Measurements from ENCODE around the gene UBE2E2.

UBE2E2 gene

DNA sequence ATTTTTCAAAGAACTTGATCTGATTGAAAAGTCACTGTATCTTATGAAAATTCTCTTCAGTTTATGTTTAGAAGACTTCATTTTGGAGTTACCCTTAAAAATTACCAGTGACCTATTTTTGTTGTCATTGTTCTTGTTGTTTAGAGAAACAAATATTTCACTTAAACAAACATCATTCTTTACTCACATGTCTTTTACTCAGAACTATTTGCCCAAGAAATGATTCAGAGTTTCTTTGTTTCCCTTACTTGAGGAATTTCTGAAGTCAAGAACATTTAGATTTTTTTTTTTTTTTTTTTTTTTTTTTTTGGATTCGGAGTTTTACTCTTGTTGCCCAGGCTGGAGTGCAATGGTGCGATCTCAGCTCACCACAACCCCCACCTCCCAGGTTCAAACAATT is 343.1 kb downstream of the UBE2E2 start:
- H3K36me3 ChIP-seq (replicated peaks) = no peaks in the 10 kb centered on the region
- in situ Hi-C loops (cut with MboI; ENCODE audit: low sequenced_read_pairs) = no loop called here
- H3K27me3 ChIP-seq (ENCODE audit: low read depth) = no peaks in the 10 kb centered on the region
- no peaks in the 10 kb centered on the region for H3K9me3 ChIP-seq
- peaks cover 22% of the 10 kb centered on the region for H3K4me1 ChIP-seq
- H3K4me3 ChIP-seq = no peak overlapping the region
- DNase-seq (ENCODE audit: low spot score in 2 of 2) = no peak

- H3K4me1 ChIP-seq = peaks cover 20% of the 10 kb centered on the region
- H3K36me3 ChIP-seq (replicated peaks) = no peaks in the 10 kb centered on the region
- H3K4me3 ChIP-seq = no peak overlapping the region
- H3K27me3 ChIP-seq (ENCODE audit: low read depth) = no peaks in the 10 kb centered on the region
- no peaks in the 10 kb centered on the region for H3K9me3 ChIP-seq
- in situ Hi-C loops (cut with MboI; ENCODE audit: low sequenced_read_pairs) = no loop called here
- no peak for DNase-seq (ENCODE audit: low spot score in 2 of 2)
Measured at GRCh38 chr3:23547905-23548650, 345.0 kb downstream of the UBE2E2 start.

DNA sequence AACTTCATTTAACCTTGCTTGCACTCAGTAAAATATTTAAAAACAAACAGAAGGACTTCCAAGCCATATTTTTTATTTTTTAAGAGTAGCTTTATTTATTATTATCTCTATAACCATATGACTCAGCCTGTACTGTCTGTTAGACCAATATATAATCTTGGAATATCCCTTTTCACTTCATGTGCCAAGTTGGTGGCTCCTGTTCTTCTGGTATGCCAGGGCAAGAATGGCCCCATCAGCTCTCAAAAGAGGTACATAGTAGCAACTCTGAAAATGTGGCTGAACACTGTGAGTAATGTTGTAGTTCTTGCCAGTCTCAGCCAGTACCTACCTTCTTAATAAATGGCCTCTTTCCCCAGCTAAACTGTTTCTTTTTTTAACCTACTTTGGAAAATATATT is 345.6 kb downstream of the UBE2E2 start:
- H3K36me3 ChIP-seq (replicated peaks) = no peaks in the 10 kb centered on the region
- H3K4me1 ChIP-seq = peaks cover 14% of the 10 kb centered on the region
- H3K4me3 ChIP-seq = no peak overlapping the region
- in situ Hi-C loops (cut with MboI; ENCODE audit: low sequenced_read_pairs) = no loop called here
- H3K27me3 ChIP-seq (ENCODE audit: low read depth) = no peaks in the 10 kb centered on the region
- no peak for DNase-seq (ENCODE audit: low spot score in 2 of 2)
- no peaks in the 10 kb centered on the region for H3K9me3 ChIP-seq

DNA sequence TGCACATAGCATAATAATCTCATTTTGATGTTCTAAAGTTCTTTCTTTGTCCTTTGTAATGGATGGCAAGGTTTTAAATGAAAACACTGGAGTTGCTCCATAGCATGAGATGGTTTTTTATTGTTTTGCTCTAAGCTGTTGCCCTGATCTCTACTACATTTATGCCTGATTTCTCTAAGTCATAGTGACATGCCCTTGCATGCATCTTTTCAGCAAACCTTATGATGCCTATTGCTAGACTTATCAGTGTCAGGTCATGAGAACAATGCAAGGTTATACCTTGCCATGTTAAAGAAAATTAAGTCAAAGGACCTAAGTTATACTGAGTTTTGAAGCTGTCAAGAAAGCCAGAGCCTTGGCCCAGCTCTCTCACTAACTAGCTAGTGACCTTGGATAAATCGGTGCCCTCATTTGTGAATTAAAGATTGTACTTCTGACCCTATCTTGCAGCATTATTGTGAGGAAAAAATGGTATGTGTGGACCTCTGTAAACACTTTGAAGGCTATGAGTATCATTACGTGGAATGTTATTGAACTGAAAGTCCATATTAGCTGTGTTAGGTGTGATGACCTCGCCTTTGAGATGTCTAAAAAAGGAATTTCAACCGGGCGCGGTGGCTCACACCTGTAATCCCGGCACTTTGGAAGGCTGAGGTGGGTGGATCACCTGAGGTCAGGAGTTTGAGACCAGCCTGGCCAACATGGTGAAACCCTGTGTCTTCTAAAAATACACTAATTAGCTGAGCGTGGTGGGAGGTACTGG is 346.2 kb downstream of the UBE2E2 start:
- in situ Hi-C loops (cut with MboI; ENCODE audit: low sequenced_read_pairs) = no loop called here
- H3K4me1 ChIP-seq = peaks cover 10% of the 10 kb centered on the region
- H3K4me3 ChIP-seq = no peak overlapping the region
- no peaks in the 10 kb centered on the region for H3K27me3 ChIP-seq (ENCODE audit: low read depth)
- no peaks in the 10 kb centered on the region for H3K9me3 ChIP-seq
- H3K36me3 ChIP-seq (replicated peaks) = no peaks in the 10 kb centered on the region
- peak in 1 of 2 experiments; percentile 42 for DNase-seq (ENCODE audit: low spot score in 2 of 2)

GRCh38 chr3:23550402-23550801 is 347.3 kb downstream of the UBE2E2 start:
- Histone ChIP-seq H3K9me3 (no peaks in the 10 kb centered on the region), H3K27me3 (ENCODE audit: low read depth) (no peaks in the 10 kb centered on the region), H3K4me3 (no peak overlapping the region), H3K36me3 (replicated peaks) (no peaks in the 10 kb centered on the region), H3K4me1 (peaks cover 6% of the 10 kb centered on the region)
- in situ Hi-C loops (cut with MboI; ENCODE audit: low sequenced_read_pairs) = no loop called here
- DNase-seq (ENCODE audit: low spot score in 2 of 2) = no peak

DNA sequence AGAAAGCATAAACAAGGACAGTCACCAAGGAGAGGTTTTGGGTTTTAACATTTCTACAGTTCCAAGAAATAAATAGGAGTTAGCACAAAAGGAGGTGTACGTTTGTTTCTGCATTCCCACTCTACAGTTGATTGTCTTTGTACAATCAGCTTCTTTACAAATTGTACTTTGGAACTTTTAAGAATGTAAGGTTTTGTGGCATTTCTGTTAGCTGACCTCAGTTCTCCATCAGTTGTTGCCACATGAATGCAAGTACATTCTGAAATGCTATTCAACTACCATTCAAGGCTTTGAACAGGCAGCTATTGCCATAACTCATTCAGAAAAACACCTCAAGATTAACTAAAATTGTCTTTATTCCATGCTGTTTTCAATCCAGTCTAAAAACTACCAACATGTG is 349.4 kb downstream of the UBE2E2 start:
- Histone ChIP-seq H3K4me3 (no peak overlapping the region), H3K36me3 (replicated peaks) (no peaks in the 10 kb centered on the region), H3K4me1 (0 out of 2 replicates have a peak, but pooled peaks cover 3% of the 10 kb centered on the region), H3K27me3 (ENCODE audit: low read depth) (no peaks in the 10 kb centered on the region), H3K9me3 (no peaks in the 10 kb centered on the region)
- in situ Hi-C loops (cut with MboI; ENCODE audit: low sequenced_read_pairs) = no loop called here
- DNase-seq (ENCODE audit: low spot score in 2 of 2) = peak in 1 of 2 experiments; percentile 13

GRCh38 chr3:23553353-23553752 is 350.2 kb downstream of the UBE2E2 start:
- H3K4me1 ChIP-seq = 0 out of 2 replicates have a peak, but pooled peaks cover 3% of the 10 kb centered on the region
- no peaks in the 10 kb centered on the region for H3K36me3 ChIP-seq (replicated peaks)
- no peak for DNase-seq (ENCODE audit: low spot score in 2 of 2)
- H3K9me3 ChIP-seq = no peaks in the 10 kb centered on the region
- H3K4me3 ChIP-seq = no peak overlapping the region
- in situ Hi-C loops (cut with MboI; ENCODE audit: low sequenced_read_pairs) = no loop called here
- no peaks in the 10 kb centered on the region for H3K27me3 ChIP-seq (ENCODE audit: low read depth)

GRCh38 chr3:23565041-23565775 is 362.1 kb downstream of the UBE2E2 start:
- in situ Hi-C loops (cut with MboI; ENCODE audit: low sequenced_read_pairs) = no loop called here
- no peak overlapping the region for H3K4me3 ChIP-seq
- H3K9me3 ChIP-seq = no peaks in the 10 kb centered on the region
- no peaks in the 10 kb centered on the region for H3K4me1 ChIP-seq
- no peaks in the 10 kb centered on the region for H3K27me3 ChIP-seq (ENCODE audit: low read depth)
- H3K36me3 ChIP-seq (replicated peaks) = no peaks in the 10 kb centered on the region
- DNase-seq (ENCODE audit: low spot score in 2 of 2) = no peak

- Histone ChIP-seq H3K4me3 (no peak overlapping the region), H3K9me3 (no peaks in the 10 kb centered on the region), H3K4me1 (no peaks in the 10 kb centered on the region), H3K36me3 (replicated peaks) (no peaks in the 10 kb centered on the region), H3K27me3 (ENCODE audit: low read depth) (no peaks in the 10 kb centered on the region)
- DNase-seq (ENCODE audit: low spot score in 2 of 2) = no peak
- in situ Hi-C loops (cut with MboI; ENCODE audit: low sequenced_read_pairs) = no loop called here
Measured at GRCh38 chr3:23566499-23566898, 363.4 kb downstream of the UBE2E2 start.

DNA sequence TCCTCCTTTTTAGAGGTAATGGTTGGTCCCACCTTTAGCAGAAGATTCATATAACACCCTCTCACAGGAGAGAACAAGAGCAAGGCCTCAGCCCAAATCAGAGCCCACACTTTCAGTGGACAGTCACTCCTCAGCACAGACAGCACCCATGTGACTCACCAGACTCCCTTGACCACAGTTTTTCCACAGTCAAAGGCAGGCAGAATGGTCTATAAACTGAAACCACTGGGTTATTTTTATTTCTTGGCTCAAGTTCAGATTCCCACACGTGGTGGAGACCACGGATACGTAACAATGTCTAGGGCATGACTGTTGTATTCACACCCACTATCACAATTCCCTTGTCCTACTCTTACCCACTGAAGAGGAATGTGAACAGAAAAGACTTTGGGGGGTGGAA is 364.8 kb downstream of the UBE2E2 start:
- Histone ChIP-seq H3K27me3 (ENCODE audit: low read depth) (no peaks in the 10 kb centered on the region), H3K4me1 (peaks cover 7% of the 10 kb centered on the region), H3K4me3 (no peak overlapping the region), H3K9me3 (no peaks in the 10 kb centered on the region), H3K36me3 (replicated peaks) (no peaks in the 10 kb centered on the region)
- DNase-seq (ENCODE audit: low spot score in 2 of 2) = no peak
- in situ Hi-C loops (cut with MboI; ENCODE audit: low sequenced_read_pairs) = no loop called here

GRCh38 chr3:23573827-23574226 is 370.7 kb downstream of the UBE2E2 start:
- Histone ChIP-seq H3K4me1 (peaks cover 7% of the 10 kb centered on the region), H3K4me3 (no peak overlapping the region), H3K36me3 (replicated peaks) (no peaks in the 10 kb centered on the region), H3K27me3 (ENCODE audit: low read depth) (no peaks in the 10 kb centered on the region), H3K9me3 (no peaks in the 10 kb centered on the region)
- no peak for DNase-seq (ENCODE audit: low spot score in 2 of 2)
- in situ Hi-C loops (cut with MboI; ENCODE audit: low sequenced_read_pairs) = no loop called here

DNA sequence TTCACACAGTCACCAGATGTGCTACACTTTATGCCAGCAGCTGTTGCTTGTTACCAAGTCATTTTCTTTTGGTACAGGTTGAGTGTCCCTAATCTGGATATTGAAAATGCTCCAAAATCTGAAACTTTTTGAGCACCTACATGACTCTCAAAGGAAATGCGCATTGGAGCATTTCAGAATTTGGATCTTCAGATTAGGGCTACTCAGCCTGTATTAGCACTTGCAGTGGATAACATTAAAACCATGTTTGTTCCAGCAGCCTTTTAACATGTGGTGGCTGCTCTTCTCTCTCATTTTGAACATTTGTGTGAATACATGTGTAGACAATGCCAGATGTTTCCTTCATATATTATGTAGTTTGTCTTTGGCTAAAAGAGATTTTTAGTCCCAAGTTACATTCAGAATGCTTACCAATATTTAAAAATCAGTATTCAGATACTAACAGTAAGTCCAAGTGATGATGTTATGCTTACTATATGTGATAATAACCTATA is 371.7 kb downstream of the UBE2E2 start:
- Histone ChIP-seq H3K4me1 (peaks cover 7% of the 10 kb centered on the region), H3K27me3 (ENCODE audit: low read depth) (no peaks in the 10 kb centered on the region), H3K36me3 (replicated peaks) (no peaks in the 10 kb centered on the region), H3K4me3 (no peak overlapping the region), H3K9me3 (no peaks in the 10 kb centered on the region)
- DNase-seq (ENCODE audit: low spot score in 2 of 2) = no peak
- in situ Hi-C loops (cut with MboI; ENCODE audit: low sequenced_read_pairs) = no loop called here

- Histone ChIP-seq H3K9me3 (no peaks in the 10 kb centered on the region), H3K4me3 (no peak overlapping the region), H3K27me3 (ENCODE audit: low read depth) (no peaks in the 10 kb centered on the region), H3K4me1 (peaks cover 7% of the 10 kb centered on the region), H3K36me3 (replicated peaks) (no peaks in the 10 kb centered on the region)
- DNase-seq (ENCODE audit: low spot score in 2 of 2) = no peak
- in situ Hi-C loops (cut with MboI; ENCODE audit: low sequenced_read_pairs) = no loop called here
Measured at GRCh38 chr3:23575697-23576096, 372.6 kb downstream of the UBE2E2 start.

All from HAP-1 (cell line).